H1 (cell line): ENCODE data around the gene SKAP2.

ENCODE experiments used
- E2F6 ChIP-seq: IDR thresholded peaks from 2 replicates; pipeline ENCODE4 v1.6.1; 2012; ENCODE audit warnings: inconsistent platforms
- EZH2 ChIP-seq: fragments of 200-600 bp; sonication (generic); IDR thresholded peaks from 2 replicates; pipeline ENCODE4 v1.7.1; 2012; ENCODE audit warnings: low read depth, mild to moderate bottlenecking, moderate library complexity, low read length, inconsistent platforms; ENCODE audit not compliant: severe bottlenecking
- KDM4A ChIP-seq: IDR thresholded peaks from one replicate; pipeline ENCODE4 v1.7.1; 2012; ENCODE audit warnings: low read depth, mild to moderate bottlenecking, moderate library complexity, low read length, inconsistent platforms; ENCODE audit not compliant: severe bottlenecking
- MAX ChIP-seq: IDR thresholded peaks from 2 replicates; pipeline ENCODE4 v1.6.1; 2012; ENCODE audit warnings: inconsistent platforms
- YY1 ChIP-seq: IDR thresholded peaks from 2 replicates; pipeline ENCODE4 v1.6.1; 2011; ENCODE audit warnings: low read depth, mild to moderate bottlenecking, low read length
- TF ChIP-seq, protein P1 (sequence below), 3 experiments: IDR thresholded peaks; 1 replicate in 2 of 3; 2 replicates in 1 of 3; pipeline versions ENCODE4 v1.5.1 to v1.6.1; 2011; ENCODE audit warnings: low read length in 3 of 3, mild to moderate bottlenecking in 3 of 3, inconsistent platforms in 2 of 3, low read depth in 1 of 3, moderate library complexity in 1 of 3; ENCODE audit not compliant: insufficient read depth in 1 of 3; ENCODE audit errors: control extremely low read depth in 1 of 3

GRCh38 chr7:26662646-26663045 lies 201.7 kb downstream of the SKAP2 start:
- TF ChIP-seq E2F6, result no peak
- TF ChIP-seq MAX, result no peak
- TF ChIP-seq EZH2, result no peak
- TF ChIP-seq, protein P1, sequence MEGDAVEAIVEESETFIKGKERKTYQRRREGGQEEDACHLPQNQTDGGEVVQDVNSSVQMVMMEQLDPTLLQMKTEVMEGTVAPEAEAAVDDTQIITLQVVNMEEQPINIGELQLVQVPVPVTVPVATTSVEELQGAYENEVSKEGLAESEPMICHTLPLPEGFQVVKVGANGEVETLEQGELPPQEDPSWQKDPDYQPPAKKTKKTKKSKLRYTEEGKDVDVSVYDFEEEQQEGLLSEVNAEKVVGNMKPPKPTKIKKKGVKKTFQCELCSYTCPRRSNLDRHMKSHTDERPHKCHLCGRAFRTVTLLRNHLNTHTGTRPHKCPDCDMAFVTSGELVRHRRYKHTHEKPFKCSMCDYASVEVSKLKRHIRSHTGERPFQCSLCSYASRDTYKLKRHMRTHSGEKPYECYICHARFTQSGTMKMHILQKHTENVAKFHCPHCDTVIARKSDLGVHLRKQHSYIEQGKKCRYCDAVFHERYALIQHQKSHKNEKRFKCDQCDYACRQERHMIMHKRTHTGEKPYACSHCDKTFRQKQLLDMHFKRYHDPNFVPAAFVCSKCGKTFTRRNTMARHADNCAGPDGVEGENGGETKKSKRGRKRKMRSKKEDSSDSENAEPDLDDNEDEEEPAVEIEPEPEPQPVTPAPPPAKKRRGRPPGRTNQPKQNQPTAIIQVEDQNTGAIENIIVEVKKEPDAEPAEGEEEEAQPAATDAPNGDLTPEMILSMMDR (IDR thresholded peaks at IDR 0.05; ENCODE audit: control extremely low read depth in 1 of 3, insufficient read depth in 1 of 3, low read depth in 1 of 3, low read length in 3 of 3), result no peak
- no peak for TF ChIP-seq YY1
- no peak for TF ChIP-seq KDM4A
